Kidney epithelial cell (primary cell): ENCODE measurements around the gene SPA17. TPM values are rescaled to one million over a fixed set of nuclear protein-coding genes. Genes with fewer than 3 reads are reported as not detected.

Experiments used
- DNase-seq: peaks from one replicate; pipeline ENCODE4 v3.0.0-alpha.2; 2010; ENCODE audit warnings: low read depth
- H3K27me3 ChIP-seq: 2 replicates; pipeline ENCODE4 v1.6.0; 2011; ENCODE audit warnings: low read length; ENCODE audit not compliant: control insufficient read depth, insufficient read depth
- H3K36me3 ChIP-seq: 2 replicates; pipeline ENCODE4 v1.5.1; 2011; ENCODE audit warnings: low read length; ENCODE audit not compliant: control insufficient read depth, insufficient read depth
- H3K4me3 ChIP-seq: 2 replicates; pipeline ENCODE4 v1.5.1; 2011; ENCODE audit warnings: low read depth, mild to moderate bottlenecking, control low read depth, low read length
- total RNA-seq: library from RNA; depleted of rRNA; stranded (reverse); fragments of >200 nt; gene quantifications from 2 replicates; pipeline ENCODE4 v1.2.3, GENCODE V29; 2015
- TF ChIP-seq, protein P1 (sequence below): IDR thresholded peaks from 2 replicates; pipeline ENCODE4 v1.5.1; 2011; ENCODE audit warnings: mild to moderate bottlenecking, moderate library complexity, low read length, control low read depth, inconsistent platforms; ENCODE audit not compliant: insufficient read depth, poor library complexity, severe bottlenecking

SPA17 gene
- total RNA-seq, 1 donor from 2014 or later = 15.8 TPM

DNA sequence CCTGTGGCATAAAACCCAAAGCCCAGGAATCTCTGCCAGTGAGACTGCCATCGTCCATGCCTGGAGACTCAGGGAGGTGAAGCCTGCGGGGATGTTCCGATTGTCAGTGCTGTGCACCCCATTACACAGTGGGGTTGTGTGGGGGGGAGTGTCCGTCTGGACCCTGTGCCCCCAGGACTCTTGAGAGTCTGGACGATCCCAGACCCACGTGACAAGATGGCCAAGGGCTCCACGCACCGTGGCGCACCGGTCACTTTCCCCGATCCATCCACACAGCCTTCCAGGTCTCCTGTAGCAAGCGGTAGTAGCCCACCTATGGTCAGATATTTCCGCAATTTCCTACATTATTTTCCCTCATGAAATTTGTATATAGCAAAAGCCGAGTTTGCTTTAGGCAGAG lies 45.1 kb downstream of the SPA17 start:
- H3K4me3 ChIP-seq = no peak overlapping the region
- H3K27me3 ChIP-seq = peaks cover 38% of the 10 kb centered on the region

DNA sequence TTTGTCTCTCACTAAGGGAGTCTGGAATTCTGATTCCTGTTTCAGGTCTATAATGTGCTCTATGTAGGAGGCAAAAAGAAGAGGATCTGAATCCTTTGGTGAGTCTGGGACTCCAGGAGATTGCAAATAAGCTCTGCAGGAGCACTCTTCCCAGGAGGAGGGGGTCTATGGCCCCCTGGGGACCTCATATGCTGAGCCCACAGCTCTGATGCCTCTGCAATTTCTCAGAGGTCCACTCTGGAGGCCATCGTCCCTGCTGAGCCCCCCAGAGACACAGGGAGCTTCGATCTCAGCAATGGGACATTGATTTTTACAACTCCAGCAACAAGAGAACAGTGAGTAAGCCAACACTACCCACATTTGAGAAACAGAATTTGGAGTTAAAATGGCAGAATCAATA lies 45.8 kb downstream of the SPA17 start:
- no peaks in the 10 kb centered on the region for H3K36me3 ChIP-seq
- DNase-seq = no peak
- TF ChIP-seq, protein P1, sequence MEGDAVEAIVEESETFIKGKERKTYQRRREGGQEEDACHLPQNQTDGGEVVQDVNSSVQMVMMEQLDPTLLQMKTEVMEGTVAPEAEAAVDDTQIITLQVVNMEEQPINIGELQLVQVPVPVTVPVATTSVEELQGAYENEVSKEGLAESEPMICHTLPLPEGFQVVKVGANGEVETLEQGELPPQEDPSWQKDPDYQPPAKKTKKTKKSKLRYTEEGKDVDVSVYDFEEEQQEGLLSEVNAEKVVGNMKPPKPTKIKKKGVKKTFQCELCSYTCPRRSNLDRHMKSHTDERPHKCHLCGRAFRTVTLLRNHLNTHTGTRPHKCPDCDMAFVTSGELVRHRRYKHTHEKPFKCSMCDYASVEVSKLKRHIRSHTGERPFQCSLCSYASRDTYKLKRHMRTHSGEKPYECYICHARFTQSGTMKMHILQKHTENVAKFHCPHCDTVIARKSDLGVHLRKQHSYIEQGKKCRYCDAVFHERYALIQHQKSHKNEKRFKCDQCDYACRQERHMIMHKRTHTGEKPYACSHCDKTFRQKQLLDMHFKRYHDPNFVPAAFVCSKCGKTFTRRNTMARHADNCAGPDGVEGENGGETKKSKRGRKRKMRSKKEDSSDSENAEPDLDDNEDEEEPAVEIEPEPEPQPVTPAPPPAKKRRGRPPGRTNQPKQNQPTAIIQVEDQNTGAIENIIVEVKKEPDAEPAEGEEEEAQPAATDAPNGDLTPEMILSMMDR = no peak
- peaks cover 38% of the 10 kb centered on the region for H3K27me3 ChIP-seq
- H3K4me3 ChIP-seq = no peak overlapping the region

More for the DNA sequence above, 45.1 kb downstream of the SPA17 start:
- TF ChIP-seq, protein P1 = no peak
- H3K36me3 ChIP-seq = no peaks in the 10 kb centered on the region
- no peak for DNase-seq

DNA sequence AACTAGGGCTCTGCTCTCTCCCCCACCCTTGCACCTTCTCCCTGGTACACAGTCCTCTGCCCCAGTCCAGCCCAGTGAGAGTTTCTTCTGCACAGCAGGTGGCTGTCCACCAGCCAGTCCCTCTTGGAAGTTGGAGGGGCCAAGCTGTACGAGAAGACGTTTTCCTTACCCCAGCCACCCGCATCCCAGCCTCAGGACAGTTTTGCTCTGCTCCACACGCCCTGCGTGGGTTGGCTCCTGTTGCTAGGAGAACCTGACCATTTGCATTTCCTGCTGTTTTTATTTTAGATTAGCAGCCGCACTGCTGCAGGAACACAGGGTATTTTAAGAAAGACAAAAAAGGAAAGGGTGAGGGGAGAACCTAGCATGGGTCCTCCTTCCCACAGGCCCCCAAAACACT lies 48.5 kb downstream of the SPA17 start:
- Histone ChIP-seq H3K27me3 (peaks cover 36% of the 10 kb centered on the region), H3K36me3 (no peaks in the 10 kb centered on the region), H3K4me3 (no peak overlapping the region)
- no peak for DNase-seq
- TF ChIP-seq, protein P1 = no peak

DNA sequence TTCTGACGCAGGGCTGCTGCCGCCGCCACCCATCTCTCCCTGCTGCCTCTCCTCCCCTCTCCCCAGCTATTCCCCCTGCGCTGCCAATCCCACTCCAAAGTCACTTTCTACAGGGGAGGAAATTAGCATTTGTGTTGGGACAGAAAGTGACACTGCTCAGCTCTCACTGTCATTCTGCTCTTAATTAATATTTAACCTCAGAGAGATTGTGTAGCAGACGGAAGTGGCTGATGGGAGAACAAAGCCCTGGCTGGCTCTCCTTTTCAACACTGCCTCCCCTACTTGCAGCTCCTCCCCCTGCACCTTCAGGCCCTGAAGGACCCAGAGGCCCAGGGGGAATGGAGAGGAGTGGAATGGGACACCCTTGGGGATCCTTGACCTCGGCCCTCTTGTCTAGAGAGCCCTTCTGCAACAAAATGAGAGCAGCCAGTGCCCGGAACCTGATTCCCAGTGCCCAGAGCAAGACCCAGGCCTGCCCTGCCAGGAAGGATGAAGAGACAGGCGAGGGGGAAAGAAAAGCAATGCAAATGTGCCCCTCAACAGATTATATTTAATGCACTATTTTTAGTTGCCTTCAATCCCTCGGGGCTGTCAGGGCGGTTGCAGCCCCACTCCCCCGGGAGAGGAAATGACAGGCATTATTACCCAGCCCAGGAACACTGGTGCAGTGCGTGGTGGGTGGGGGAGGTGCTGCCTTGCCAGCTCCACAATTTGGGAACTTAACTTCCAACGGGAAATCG lies 51.4 kb downstream of the SPA17 start:
- Histone ChIP-seq H3K4me3 (no peak overlapping the region), H3K36me3 (no peaks in the 10 kb centered on the region)

DNA sequence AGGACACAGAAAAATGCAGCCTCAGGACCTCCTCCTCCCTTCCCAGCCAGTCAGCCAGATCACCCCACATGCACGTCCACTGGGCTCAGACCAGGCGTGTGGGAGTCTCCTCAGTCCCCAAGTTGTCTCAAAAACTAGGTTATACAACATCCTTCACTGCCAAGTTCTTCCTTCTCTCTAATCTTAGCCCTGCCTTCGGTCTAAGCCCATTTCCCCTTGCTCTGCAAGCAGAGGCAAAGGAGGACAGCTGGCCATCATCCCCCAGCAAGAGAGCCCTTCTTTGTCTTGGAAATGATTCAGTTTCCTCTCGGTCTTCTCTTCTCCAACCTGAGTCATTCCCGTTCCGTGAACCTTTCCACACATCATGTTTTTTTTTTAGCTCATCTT lies 52.0 kb downstream of the SPA17 start:
- TF ChIP-seq, protein P1 = no peak
- H3K27me3 ChIP-seq = peaks cover 12% of the 10 kb centered on the region
- no peak overlapping the region for H3K4me3 ChIP-seq
- H3K36me3 ChIP-seq = no peaks in the 10 kb centered on the region
- no peak for DNase-seq

More for the DNA sequence above, 51.4 kb downstream of the SPA17 start:
- TF ChIP-seq, protein P1 = no peak
- H3K27me3 ChIP-seq = peaks cover 14% of the 10 kb centered on the region
- DNase-seq = no peak

DNA sequence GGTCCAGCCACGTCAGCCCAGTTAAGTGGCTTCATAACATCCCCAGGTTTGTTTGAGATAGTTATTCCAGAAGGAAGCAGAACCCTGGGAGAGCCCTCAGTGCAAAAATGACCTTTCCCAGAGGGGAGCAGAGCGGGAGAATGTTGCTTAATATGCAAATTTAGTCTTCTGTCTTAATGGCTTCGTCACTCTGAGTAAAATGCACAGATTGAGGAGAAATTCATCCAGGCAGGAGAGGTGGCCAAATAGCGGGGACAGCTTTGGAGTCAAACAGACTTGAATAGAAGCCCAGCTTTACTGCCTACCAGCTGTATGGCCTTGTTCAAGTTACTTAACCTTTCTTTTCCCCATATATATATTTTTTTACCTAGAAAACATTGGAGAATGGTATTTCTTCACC lies 53.8 kb downstream of the SPA17 start:
- no peaks in the 10 kb centered on the region for H3K36me3 ChIP-seq
- H3K4me3 ChIP-seq = no peak overlapping the region
- DNase-seq = no peak
- peaks cover 2% of the 10 kb centered on the region for H3K27me3 ChIP-seq
- TF ChIP-seq, protein P1 = no peak
